GM23338 (cell line): Measurements from ENCODE around the gene FBN2. TPM values are rescaled to one million over a fixed set of nuclear protein-coding genes. Genes with fewer than 3 reads are reported as not detected.

Source experiments
- ATAC-seq: fragments of 200-7000 bp; cut with Tn5 transposase; 3 replicates; pipeline ENCODE4 v1.9.1; 2020
- DNase-seq: peaks from one replicate; pipeline ENCODE4 v3.0.0-alpha.2; 2015; ENCODE audit warnings: low spot score
- H2AFZ ChIP-seq: fragments of 200-600 bp; sonication (generic); 2 replicates; pipeline ENCODE4 v1.8.0; 2016; ENCODE audit warnings: antibody characterized with exemption, mild to moderate bottlenecking, moderate library complexity
- H3F3A ChIP-seq: fragments of 200-600 bp; sonication (generic); replicated peaks from 2 replicates; pipeline ENCODE4 v1.8.0; 2017; ENCODE audit warnings: antibody characterized with exemption, mixed run types, low read depth
- H3K27ac ChIP-seq: fragments of 200-600 bp; sonication (generic); 2 replicates; pipeline ENCODE4 v1.6.1; 2016; ENCODE audit warnings: low read depth
- H3K27me3 ChIP-seq: fragments of 200-600 bp; sonication (generic); 2 replicates; pipeline ENCODE4 v1.8.0; 2016; ENCODE audit warnings: mild to moderate bottlenecking, mixed run types, moderate library complexity; ENCODE audit not compliant: insufficient read depth
- H3K36me3 ChIP-seq: fragments of 200-600 bp; sonication (generic); 2 replicates; pipeline ENCODE4 v1.8.0; 2016; ENCODE audit warnings: mild to moderate bottlenecking; ENCODE audit not compliant: insufficient read depth
- H3K4me1 ChIP-seq: fragments of 200-600 bp; sonication (generic); 2 replicates; pipeline ENCODE4 v1.8.0; 2016; ENCODE audit warnings: mild to moderate bottlenecking, moderate library complexity; ENCODE audit not compliant: insufficient read depth
- H3K4me2 ChIP-seq: fragments of 200-600 bp; sonication (generic); 2 replicates; pipeline ENCODE4 v1.7.1; 2017; ENCODE audit warnings: mixed run types
- H3K4me3 ChIP-seq: fragments of 200-600 bp; sonication (generic); 2 replicates; pipeline ENCODE4 v1.6.1; 2016; ENCODE audit warnings: mixed run types
- H3K79me2 ChIP-seq: fragments of 200-600 bp; sonication (generic); replicated peaks from 2 replicates; pipeline ENCODE4 v1.8.0; 2017; ENCODE audit warnings: mild to moderate bottlenecking; ENCODE audit not compliant: insufficient read depth
- H3K9me2 ChIP-seq: fragments of 200-600 bp; sonication (generic); 2 replicates; pipeline ENCODE4 v1.8.0; 2017; ENCODE audit not compliant: insufficient read depth
- H4K20me1 ChIP-seq: fragments of 200-600 bp; sonication (generic); replicated peaks from 2 replicates; pipeline ENCODE4 v1.8.0; 2017; ENCODE audit warnings: mild to moderate bottlenecking; ENCODE audit not compliant: insufficient read depth
- H3K27ac Mint-ChIP-seq: 2 replicates; pipeline ENCODE4 v1.8.0; 2020; ENCODE audit warnings: inconsistent platforms, mild to moderate bottlenecking, moderate library complexity, mixed read lengths
- H3K27me3 Mint-ChIP-seq: 3 replicates; pipeline ENCODE4 v1.8.0; 2022; ENCODE audit warnings: low read depth, mild to moderate bottlenecking, moderate library complexity, mixed read lengths, inconsistent platforms; ENCODE audit not compliant: insufficient read depth, poor library complexity
- H3K36me3 Mint-ChIP-seq: 3 replicates; pipeline ENCODE4 v1.8.0; 2021; ENCODE audit warnings: low read depth, mild to moderate bottlenecking, inconsistent platforms, moderate library complexity, mixed read lengths
- H3K4me1 Mint-ChIP-seq: 3 replicates; pipeline ENCODE4 v1.8.0; 2020; ENCODE audit warnings: mild to moderate bottlenecking, inconsistent platforms, mixed read lengths
- H3K4me3 Mint-ChIP-seq: 3 replicates; pipeline ENCODE4 v1.8.0; 2021; ENCODE audit warnings: moderate library complexity, mild to moderate bottlenecking, inconsistent platforms, mixed read lengths
- H3K9me3 Mint-ChIP-seq: 3 replicates; pipeline ENCODE4 v1.8.0; 2020; ENCODE audit warnings: moderate library complexity, mild to moderate bottlenecking, inconsistent platforms, mixed read lengths
- CREB1 ChIP-seq: fragments of 250-450 bp; sonication (Bioruptor Pico); IDR thresholded peaks from 2 replicates; pipeline ENCODE4 v1.5.0; 2020; ENCODE audit warnings: low read depth, mild to moderate bottlenecking, moderate library complexity
- EZH2 ChIP-seq: fragments of 200-600 bp; sonication (generic); IDR thresholded peaks from one replicate; pipeline ENCODE4 v1.8.0; 2017; ENCODE audit warnings: antibody characterized with exemption, mild to moderate bottlenecking, low read depth; ENCODE audit not compliant: unreplicated experiment
- JUNB ChIP-seq: IDR thresholded peaks from one replicate; pipeline ENCODE4 v1.6.1; 2016; ENCODE audit warnings: antibody characterized with exemption; ENCODE audit not compliant: unreplicated experiment
- NANOG ChIP-seq: IDR thresholded peaks from 2 replicates; pipeline ENCODE4 v1.6.1; 2016; ENCODE audit warnings: antibody characterized with exemption, borderline replicate concordance
- POLR2AphosphoS5 ChIP-seq: IDR thresholded peaks from 2 replicates; pipeline ENCODE4 v1.6.1; 2016; ENCODE audit warnings: antibody characterized with exemption, low read depth
- STAT1 ChIP-seq: IDR thresholded peaks from one replicate; pipeline ENCODE4 v1.6.1; 2016; ENCODE audit warnings: antibody characterized with exemption; ENCODE audit not compliant: unreplicated experiment
- ZNF114 ChIP-seq: fragments of 250-450 bp; sonication (Bioruptor Pico); IDR thresholded peaks from 2 replicates; pipeline ENCODE4 v1.5.0; 2020; ENCODE audit warnings: mild to moderate bottlenecking, moderate library complexity
- ZNF331 ChIP-seq: fragments of 250-450 bp; sonication (Bioruptor Pico); IDR thresholded peaks from 2 replicates; pipeline ENCODE4 v1.5.0; 2020; ENCODE audit warnings: low read depth, mild to moderate bottlenecking, moderate library complexity
- polyA plus RNA-seq: library from polyadenylated mRNA; unstranded; fragments of >200 nt; fragmentation: Nextera tagmentation; extraction: Ambion mirVana; gene quantifications from 2 replicates; pipeline ENCODE4 v1.2.1, GENCODE V29; 2016
- total RNA-seq: library from RNA; depleted of rRNA; stranded (reverse); fragments of >200 nt; shearing (Covaris generic); gene quantifications from 2 replicates; pipeline ENCODE4 v1.2.3, GENCODE V29; 2014
- TF ChIP-seq, protein P1 (sequence below), 2 experiments: fragments of 200-600 bp in 1 of 2; sonication (generic) in 1 of 2; conservative IDR thresholded peaks; 2 replicates each; pipeline versions ENCODE4 v1.5.1 to v1.6.1; 2016 to 2017; ENCODE audit warnings: antibody characterized with exemption in 2 of 2, low read depth in 2 of 2, mild to moderate bottlenecking in 2 of 2, moderate library complexity in 1 of 2
- TF ChIP-seq, protein P2 (sequence below): fragments of 250-450 bp; sonication (Bioruptor Pico); IDR thresholded peaks from 2 replicates; pipeline ENCODE4 v1.5.0; 2020; ENCODE audit warnings: mild to moderate bottlenecking, moderate library complexity
- TF ChIP-seq, protein P3 (sequence below): IDR thresholded peaks from 2 replicates; pipeline ENCODE4 v1.6.1; 2016; ENCODE audit warnings: antibody characterized with exemption
- TF ChIP-seq, protein P4 (sequence below): IDR thresholded peaks from one replicate; pipeline ENCODE4 v1.6.1; 2018; ENCODE audit warnings: antibody characterized with exemption; ENCODE audit not compliant: unreplicated experiment

The FBN2 gene
- total and polyA plus RNA-seq, 2 experiments from 2014 or later = 2.6 to 13.6 TPM

DNA sequence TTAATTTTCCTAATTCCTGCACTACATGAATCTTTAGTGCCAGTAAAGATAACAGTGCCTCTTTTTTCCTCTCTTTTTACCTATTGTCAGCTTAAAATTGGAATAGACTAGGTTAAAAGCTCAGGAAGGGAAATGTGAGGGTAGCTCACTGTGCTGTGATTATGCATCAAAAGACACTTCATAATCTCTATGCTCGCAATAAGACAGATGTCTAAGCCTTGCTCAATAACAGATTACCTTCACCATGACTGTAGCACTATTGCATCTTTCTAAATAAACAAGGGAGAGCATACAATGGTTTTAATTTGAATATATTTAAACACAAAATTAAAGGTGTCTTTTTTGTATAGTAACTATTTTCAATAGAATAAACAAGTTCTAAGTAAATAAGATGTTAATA is 130.1 kb downstream of the FBN2 start:
- Mint-ChIP-seq H3K4me1 (peaks cover 37% of the 10 kb centered on the region; the same call in 2 of the 3 replicates), H3K36me3 (no peaks in the 10 kb centered on the region; the same call in 2 of the 3 replicates), H3K9me3 (no peaks in the 10 kb centered on the region), H3K4me3 (no peak overlapping the region), H3K27me3 (peaks cover 2% of the 10 kb centered on the region), H3K27ac (no peak overlapping the region)
- Histone ChIP-seq H3K79me2 (no peaks in the 10 kb centered on the region), H4K20me1 (no peaks in the 10 kb centered on the region), H3K27ac (no peak overlapping the region), H3K9me2 (no peaks in the 10 kb centered on the region), H3K4me2 (no peak overlapping the region), H2AFZ (no peak overlapping the region), H3K36me3 (no peaks in the 10 kb centered on the region), H3K4me3 (no peak overlapping the region), H3K27me3 (no peaks in the 10 kb centered on the region), H3F3A (no peaks in the 10 kb centered on the region), H3K4me1 (peaks cover 31% of the 10 kb centered on the region)
- TF ChIP-seq, protein P1, sequence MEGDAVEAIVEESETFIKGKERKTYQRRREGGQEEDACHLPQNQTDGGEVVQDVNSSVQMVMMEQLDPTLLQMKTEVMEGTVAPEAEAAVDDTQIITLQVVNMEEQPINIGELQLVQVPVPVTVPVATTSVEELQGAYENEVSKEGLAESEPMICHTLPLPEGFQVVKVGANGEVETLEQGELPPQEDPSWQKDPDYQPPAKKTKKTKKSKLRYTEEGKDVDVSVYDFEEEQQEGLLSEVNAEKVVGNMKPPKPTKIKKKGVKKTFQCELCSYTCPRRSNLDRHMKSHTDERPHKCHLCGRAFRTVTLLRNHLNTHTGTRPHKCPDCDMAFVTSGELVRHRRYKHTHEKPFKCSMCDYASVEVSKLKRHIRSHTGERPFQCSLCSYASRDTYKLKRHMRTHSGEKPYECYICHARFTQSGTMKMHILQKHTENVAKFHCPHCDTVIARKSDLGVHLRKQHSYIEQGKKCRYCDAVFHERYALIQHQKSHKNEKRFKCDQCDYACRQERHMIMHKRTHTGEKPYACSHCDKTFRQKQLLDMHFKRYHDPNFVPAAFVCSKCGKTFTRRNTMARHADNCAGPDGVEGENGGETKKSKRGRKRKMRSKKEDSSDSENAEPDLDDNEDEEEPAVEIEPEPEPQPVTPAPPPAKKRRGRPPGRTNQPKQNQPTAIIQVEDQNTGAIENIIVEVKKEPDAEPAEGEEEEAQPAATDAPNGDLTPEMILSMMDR (conservative IDR thresholded peaks at IDR 0.05; ENCODE audit: low read depth in 2 of 2) = no peak
- no peak for TF ChIP-seq STAT1
- no peak for TF ChIP-seq EZH2
- no peak for TF ChIP-seq POLR2AphosphoS5
- TF ChIP-seq CREB1 (CRISPR knock-in tag) = no peak
- no peak for TF ChIP-seq JUNB
- no peak for TF ChIP-seq NANOG
- TF ChIP-seq, protein P2, sequence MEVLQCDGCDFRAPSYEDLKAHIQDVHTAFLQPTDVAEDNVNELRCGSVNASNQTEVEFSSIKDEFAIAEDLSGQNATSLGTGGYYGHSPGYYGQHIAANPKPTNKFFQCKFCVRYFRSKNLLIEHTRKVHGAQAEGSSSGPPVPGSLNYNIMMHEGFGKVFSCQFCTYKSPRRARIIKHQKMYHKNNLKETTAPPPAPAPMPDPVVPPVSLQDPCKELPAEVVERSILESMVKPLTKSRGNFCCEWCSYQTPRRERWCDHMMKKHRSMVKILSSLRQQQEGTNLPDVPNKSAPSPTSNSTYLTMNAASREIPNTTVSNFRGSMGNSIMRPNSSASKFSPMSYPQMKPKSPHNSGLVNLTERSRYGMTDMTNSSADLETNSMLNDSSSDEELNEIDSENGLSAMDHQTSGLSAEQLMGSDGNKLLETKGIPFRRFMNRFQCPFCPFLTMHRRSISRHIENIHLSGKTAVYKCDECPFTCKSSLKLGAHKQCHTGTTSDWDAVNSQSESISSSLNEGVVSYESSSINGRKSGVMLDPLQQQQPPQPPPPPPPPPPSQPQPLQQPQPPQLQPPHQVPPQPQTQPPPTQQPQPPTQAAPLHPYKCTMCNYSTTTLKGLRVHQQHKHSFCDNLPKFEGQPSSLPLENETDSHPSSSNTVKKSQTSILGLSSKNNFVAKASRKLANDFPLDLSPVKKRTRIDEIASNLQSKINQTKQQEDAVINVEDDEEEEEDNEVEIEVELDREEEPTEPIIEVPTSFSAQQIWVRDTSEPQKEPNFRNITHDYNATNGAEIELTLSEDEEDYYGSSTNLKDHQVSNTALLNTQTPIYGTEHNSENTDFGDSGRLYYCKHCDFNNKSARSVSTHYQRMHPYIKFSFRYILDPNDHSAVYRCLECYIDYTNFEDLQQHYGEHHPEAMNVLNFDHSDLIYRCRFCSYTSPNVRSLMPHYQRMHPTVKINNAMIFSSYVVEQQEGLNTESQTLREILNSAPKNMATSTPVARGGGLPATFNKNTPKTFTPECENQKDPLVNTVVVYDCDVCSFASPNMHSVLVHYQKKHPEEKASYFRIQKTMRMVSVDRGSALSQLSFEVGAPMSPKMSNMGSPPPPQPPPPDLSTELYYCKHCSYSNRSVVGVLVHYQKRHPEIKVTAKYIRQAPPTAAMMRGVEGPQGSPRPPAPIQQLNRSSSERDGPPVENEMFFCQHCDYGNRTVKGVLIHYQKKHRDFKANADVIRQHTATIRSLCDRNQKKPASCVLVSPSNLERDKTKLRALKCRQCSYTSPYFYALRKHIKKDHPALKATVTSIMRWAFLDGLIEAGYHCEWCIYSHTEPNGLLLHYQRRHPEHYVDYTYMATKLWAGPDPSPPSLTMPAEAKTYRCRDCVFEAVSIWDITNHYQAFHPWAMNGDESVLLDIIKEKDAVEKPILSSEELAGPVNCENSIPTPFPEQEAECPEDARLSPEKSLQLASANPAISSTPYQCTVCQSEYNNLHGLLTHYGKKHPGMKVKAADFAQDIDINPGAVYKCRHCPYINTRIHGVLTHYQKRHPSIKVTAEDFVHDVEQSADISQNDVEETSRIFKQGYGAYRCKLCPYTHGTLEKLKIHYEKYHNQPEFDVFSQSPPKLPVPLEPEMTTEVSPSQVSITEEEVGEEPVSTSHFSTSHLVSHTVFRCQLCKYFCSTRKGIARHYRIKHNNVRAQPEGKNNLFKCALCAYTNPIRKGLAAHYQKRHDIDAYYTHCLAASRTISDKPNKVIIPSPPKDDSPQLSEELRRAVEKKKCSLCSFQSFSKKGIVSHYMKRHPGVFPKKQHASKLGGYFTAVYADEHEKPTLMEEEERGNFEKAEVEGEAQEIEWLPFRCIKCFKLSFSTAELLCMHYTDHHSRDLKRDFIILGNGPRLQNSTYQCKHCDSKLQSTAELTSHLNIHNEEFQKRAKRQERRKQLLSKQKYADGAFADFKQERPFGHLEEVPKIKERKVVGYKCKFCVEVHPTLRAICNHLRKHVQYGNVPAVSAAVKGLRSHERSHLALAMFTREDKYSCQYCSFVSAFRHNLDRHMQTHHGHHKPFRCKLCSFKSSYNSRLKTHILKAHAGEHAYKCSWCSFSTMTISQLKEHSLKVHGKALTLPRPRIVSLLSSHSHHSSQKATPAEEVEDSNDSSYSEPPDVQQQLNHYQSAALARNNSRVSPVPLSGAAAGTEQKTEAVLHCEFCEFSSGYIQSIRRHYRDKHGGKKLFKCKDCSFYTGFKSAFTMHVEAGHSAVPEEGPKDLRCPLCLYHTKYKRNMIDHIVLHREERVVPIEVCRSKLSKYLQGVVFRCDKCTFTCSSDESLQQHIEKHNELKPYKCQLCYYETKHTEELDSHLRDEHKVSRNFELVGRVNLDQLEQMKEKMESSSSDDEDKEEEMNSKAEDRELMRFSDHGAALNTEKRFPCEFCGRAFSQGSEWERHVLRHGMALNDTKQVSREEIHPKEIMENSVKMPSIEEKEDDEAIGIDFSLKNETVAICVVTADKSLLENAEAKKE = no peak
- TF ChIP-seq, protein P3, sequence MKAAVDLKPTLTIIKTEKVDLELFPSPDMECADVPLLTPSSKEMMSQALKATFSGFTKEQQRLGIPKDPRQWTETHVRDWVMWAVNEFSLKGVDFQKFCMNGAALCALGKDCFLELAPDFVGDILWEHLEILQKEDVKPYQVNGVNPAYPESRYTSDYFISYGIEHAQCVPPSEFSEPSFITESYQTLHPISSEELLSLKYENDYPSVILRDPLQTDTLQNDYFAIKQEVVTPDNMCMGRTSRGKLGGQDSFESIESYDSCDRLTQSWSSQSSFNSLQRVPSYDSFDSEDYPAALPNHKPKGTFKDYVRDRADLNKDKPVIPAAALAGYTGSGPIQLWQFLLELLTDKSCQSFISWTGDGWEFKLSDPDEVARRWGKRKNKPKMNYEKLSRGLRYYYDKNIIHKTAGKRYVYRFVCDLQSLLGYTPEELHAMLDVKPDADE = no peak
- TF ChIP-seq ZNF114 (CRISPR knock-in tag) = no peak
- no peak for TF ChIP-seq ZNF331 (CRISPR knock-in tag)
- TF ChIP-seq, protein P4, sequence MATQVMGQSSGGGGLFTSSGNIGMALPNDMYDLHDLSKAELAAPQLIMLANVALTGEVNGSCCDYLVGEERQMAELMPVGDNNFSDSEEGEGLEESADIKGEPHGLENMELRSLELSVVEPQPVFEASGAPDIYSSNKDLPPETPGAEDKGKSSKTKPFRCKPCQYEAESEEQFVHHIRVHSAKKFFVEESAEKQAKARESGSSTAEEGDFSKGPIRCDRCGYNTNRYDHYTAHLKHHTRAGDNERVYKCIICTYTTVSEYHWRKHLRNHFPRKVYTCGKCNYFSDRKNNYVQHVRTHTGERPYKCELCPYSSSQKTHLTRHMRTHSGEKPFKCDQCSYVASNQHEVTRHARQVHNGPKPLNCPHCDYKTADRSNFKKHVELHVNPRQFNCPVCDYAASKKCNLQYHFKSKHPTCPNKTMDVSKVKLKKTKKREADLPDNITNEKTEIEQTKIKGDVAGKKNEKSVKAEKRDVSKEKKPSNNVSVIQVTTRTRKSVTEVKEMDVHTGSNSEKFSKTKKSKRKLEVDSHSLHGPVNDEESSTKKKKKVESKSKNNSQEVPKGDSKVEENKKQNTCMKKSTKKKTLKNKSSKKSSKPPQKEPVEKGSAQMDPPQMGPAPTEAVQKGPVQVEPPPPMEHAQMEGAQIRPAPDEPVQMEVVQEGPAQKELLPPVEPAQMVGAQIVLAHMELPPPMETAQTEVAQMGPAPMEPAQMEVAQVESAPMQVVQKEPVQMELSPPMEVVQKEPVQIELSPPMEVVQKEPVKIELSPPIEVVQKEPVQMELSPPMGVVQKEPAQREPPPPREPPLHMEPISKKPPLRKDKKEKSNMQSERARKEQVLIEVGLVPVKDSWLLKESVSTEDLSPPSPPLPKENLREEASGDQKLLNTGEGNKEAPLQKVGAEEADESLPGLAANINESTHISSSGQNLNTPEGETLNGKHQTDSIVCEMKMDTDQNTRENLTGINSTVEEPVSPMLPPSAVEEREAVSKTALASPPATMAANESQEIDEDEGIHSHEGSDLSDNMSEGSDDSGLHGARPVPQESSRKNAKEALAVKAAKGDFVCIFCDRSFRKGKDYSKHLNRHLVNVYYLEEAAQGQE = no peak
- DNase-seq = no peak
- ATAC-seq = no peak
